ENCODE results near the gene HYAL3.

DNA sequence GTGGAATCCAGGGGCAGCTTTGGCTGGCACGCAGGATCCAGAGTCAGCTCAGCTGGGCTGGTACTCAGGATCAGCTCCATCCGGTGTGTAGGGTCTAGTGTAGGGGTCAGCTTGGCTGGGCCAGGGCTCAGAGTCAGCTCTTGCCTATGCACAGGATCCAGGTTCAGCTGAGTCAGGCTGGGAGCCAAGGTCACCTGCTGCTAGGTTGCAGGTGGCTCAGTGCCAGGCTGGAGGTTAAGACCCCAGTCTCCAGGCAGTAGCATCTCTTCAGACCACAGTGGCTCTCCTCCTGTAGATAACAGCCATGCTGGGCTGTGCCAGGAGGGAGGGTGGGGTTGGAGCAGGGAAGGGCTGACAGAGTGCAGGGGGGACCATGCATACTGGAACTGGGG lies 1.8 kb downstream of the HYAL3 start:
- TF ChIP-seq NFIC (IDR thresholded peaks at IDR 0.05) (no peak), EP300 (IDR thresholded peaks at IDR 0.05; ENCODE audit: borderline replicate concordance) (no peak), TCF12 (IDR thresholded peaks at IDR 0.05; ENCODE audit: low read depth) (no peak)

All from Ishikawa (cell line).